ENCODE results near the gene SLC6A3. TPM values are rescaled to one million over a fixed set of nuclear protein-coding genes. Genes with fewer than 3 reads are reported as not detected.

The SLC6A3 gene
- total RNA-seq, 1 experiment from 2014 or later: 0.74 TPM

DNA sequence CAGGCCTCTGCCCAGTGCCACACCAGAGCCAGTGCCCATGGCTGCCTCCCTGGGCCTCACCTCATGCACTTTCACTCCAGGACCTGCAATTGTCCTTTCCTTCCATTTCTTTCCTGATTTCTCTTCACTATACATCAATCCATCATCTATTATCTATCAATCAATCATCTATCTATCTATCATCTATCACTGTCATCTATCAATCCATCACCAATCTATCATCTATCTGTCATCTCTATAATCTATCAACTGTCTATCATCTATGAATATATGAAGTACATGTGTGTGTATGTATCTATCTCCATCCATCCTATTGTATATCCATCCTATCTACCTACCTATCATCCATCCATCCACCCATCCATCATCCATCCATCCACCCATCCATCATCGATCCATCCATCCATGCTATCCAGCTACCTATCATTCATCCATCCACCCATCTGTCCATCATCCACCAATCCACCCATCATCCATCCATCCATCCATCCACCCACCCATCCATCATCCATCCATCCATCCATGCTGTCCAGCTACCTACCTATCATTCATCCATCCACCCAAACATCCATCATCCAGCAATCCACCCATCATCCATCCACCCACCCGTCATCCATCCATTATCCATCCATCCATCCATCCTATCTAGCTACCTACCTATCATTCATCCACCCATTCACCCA lies 26.9 kb downstream of the SLC6A3 start (continued):
- no peak for TF ChIP-seq FOXK1 (CRISPR knock-in tag; IDR thresholded peaks at IDR 0.05)
- no peak for TF ChIP-seq ZBTB21 (CRISPR knock-in tag; IDR thresholded peaks at IDR 0.05; ENCODE audit: borderline replicate concordance)
- TF ChIP-seq RORB (CRISPR knock-in tag; IDR thresholded peaks at IDR 0.05): no peak
- TF ChIP-seq TCF7 (CRISPR knock-in tag; IDR thresholded peaks at IDR 0.05; ENCODE audit: low read depth): no peak

DNA sequence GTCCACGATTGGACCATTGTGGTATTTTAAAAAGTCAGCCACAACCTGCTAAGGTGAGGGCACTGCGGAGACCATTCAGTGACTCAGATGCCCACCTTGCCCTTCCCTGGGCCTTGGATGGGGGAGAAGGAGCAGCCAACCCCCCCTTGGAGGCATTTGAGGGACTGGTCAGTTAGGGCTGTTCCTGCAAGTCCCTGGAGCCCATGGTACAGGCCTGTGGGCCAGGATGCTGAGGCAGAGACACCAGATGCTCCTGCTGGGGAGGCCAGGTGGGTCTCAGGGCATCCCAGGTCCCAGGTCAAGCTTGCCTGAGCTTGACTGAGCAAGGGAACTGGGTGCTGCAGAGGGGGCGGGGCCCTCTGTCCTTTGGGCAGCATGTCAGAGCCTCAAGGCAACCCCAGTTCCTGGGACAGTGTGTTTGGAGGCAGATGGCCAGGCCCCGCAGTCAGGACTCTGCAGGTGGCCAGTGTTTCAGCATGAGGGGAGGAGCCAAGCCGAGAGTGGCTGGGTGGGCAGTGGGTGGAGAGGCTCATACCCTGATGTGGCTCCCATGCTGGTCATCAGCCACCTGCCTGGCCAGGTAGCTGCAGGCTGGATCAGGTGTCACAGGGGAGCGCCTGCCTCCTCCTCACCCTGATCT lies 27.5 kb downstream of the SLC6A3 start:
- ChIA-PET POLR2A (no interaction called here), CTCF (no interaction called here)
- Mint-ChIP-seq H3K4me3 (no peak overlapping the region), H3K36me3 (no peaks in the 10 kb centered on the region), H3K27ac (no peak overlapping the region), H3K27me3 (ENCODE audit: low read depth) (no peaks in the 10 kb centered on the region; the same call in 1 of the 2 replicates), H3K4me1 (peaks cover 7% of the 10 kb centered on the region), H3K9me3 (peaks cover 25% of the 10 kb centered on the region)
- TF ChIP-seq OVOL2 (CRISPR knock-in tag; IDR thresholded peaks at IDR 0.05; ENCODE audit: borderline replicate concordance) (no peak), NFE2L1 (CRISPR knock-in tag; IDR thresholded peaks at IDR 0.05) (no peak), FOXP1 (CRISPR knock-in tag; IDR thresholded peaks at IDR 0.05; ENCODE audit: borderline replicate concordance) (no peak), HMGA2 (CRISPR knock-in tag; IDR thresholded peaks at IDR 0.05) (no peak), CREM (CRISPR knock-in tag; IDR thresholded peaks at IDR 0.05) (no peak), ZNF317 (CRISPR knock-in tag; IDR thresholded peaks at IDR 0.05; ENCODE audit: borderline replicate concordance, low read depth) (no peak)
- TF ChIP-seq, protein P1, sequence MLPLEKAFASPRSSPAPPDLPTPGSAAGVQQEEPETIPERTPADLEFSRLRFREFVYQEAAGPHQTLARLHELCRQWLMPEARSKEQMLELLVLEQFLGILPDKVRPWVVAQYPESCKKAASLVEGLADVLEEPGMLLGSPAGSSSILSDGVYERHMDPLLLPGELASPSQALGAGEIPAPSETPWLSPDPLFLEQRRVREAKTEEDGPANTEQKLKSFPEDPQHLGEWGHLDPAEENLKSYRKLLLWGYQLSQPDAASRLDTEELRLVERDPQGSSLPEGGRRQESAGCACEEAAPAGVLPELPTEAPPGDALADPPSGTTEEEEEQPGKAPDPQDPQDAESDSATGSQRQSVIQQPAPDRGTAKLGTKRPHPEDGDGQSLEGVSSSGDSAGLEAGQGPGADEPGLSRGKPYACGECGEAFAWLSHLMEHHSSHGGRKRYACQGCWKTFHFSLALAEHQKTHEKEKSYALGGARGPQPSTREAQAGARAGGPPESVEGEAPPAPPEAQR (CRISPR knock-in tag; IDR thresholded peaks at IDR 0.05): no peak
- TF ChIP-seq, protein P2, sequence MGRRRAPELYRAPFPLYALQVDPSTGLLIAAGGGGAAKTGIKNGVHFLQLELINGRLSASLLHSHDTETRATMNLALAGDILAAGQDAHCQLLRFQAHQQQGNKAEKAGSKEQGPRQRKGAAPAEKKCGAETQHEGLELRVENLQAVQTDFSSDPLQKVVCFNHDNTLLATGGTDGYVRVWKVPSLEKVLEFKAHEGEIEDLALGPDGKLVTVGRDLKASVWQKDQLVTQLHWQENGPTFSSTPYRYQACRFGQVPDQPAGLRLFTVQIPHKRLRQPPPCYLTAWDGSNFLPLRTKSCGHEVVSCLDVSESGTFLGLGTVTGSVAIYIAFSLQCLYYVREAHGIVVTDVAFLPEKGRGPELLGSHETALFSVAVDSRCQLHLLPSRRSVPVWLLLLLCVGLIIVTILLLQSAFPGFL (CRISPR knock-in tag; IDR thresholded peaks at IDR 0.05; ENCODE audit: borderline replicate concordance): no peak
- TF ChIP-seq, protein P3, sequence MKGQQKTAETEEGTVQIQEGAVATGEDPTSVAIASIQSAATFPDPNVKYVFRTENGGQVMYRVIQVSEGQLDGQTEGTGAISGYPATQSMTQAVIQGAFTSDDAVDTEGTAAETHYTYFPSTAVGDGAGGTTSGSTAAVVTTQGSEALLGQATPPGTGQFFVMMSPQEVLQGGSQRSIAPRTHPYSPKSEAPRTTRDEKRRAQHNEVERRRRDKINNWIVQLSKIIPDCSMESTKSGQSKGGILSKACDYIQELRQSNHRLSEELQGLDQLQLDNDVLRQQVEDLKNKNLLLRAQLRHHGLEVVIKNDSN (CRISPR knock-in tag; IDR thresholded peaks at IDR 0.05): no peak
- ATAC-seq (no peak), DNase-seq (ENCODE audit: low spot score) (peak; percentile 11)

DNA sequence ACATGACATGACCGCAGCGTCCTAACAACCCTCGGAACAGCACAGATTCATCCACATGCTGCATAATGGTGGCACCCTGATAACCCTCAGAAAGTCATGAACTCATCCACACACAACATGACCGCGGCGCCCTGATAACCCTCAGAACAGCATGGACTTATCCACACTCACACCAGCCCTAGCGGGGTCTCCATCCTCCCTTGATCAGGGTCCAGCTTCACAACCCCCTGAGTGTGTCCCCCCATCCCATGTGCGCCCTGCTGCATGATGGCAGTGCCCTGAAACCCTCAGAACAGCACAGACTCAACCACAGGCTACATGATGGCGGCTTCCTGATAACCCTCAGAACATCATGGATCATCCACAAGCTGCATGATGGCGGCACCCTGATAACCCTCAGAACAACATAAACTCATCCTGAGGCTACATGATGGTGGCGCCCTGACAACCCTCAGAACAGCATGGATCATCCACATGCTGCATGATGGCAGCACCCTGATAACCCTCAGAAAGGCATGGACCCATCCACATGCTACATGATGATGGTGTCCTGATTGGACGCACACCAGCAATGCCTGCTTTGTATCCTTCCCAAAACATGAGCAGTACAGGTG lies 28.3 kb downstream of the SLC6A3 start:
- ChIA-PET POLR2A (no interaction called here), CTCF (no interaction called here)
- ATAC-seq (no peak), DNase-seq (ENCODE audit: low spot score) (peak; percentile 2)
- no peaks in the 10 kb centered on the region; the same call in 1 of the 2 replicates for H3K27me3 Mint-ChIP-seq (ENCODE audit: low read depth)
- no peak overlapping the region for H3K4me3 Mint-ChIP-seq
- peaks cover 10% of the 10 kb centered on the region for H3K4me1 Mint-ChIP-seq
- H3K36me3 Mint-ChIP-seq: no peaks in the 10 kb centered on the region
- H3K27ac Mint-ChIP-seq: no peak overlapping the region
- H3K9me3 Mint-ChIP-seq: peaks cover 24% of the 10 kb centered on the region
- TF ChIP-seq NR2C2 (CRISPR knock-in tag; IDR thresholded peaks at IDR 0.05) (no peak), JUN (CRISPR knock-in tag; IDR thresholded peaks at IDR 0.05) (no peak), RORB (CRISPR knock-in tag; IDR thresholded peaks at IDR 0.05) (no peak), ZNF671 (CRISPR knock-in tag; IDR thresholded peaks at IDR 0.05) (no peak), SMAD3 (CRISPR knock-in tag; IDR thresholded peaks at IDR 0.05; ENCODE audit: borderline replicate concordance) (no peak), ZNF423 (CRISPR knock-in tag; IDR thresholded peaks at IDR 0.05) (no peak), GRHL2 (CRISPR knock-in tag; IDR thresholded peaks at IDR 0.05; ENCODE audit: insufficient replicate concordance, severe bottlenecking) (no peak)
- TF ChIP-seq, protein P4, sequence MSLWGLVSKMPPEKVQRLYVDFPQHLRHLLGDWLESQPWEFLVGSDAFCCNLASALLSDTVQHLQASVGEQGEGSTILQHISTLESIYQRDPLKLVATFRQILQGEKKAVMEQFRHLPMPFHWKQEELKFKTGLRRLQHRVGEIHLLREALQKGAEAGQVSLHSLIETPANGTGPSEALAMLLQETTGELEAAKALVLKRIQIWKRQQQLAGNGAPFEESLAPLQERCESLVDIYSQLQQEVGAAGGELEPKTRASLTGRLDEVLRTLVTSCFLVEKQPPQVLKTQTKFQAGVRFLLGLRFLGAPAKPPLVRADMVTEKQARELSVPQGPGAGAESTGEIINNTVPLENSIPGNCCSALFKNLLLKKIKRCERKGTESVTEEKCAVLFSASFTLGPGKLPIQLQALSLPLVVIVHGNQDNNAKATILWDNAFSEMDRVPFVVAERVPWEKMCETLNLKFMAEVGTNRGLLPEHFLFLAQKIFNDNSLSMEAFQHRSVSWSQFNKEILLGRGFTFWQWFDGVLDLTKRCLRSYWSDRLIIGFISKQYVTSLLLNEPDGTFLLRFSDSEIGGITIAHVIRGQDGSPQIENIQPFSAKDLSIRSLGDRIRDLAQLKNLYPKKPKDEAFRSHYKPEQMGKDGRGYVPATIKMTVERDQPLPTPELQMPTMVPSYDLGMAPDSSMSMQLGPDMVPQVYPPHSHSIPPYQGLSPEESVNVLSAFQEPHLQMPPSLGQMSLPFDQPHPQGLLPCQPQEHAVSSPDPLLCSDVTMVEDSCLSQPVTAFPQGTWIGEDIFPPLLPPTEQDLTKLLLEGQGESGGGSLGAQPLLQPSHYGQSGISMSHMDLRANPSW (CRISPR knock-in tag; conservative IDR thresholded peaks at IDR 0.05; ENCODE audit: low read depth): no peak
- TF ChIP-seq, protein P5, sequence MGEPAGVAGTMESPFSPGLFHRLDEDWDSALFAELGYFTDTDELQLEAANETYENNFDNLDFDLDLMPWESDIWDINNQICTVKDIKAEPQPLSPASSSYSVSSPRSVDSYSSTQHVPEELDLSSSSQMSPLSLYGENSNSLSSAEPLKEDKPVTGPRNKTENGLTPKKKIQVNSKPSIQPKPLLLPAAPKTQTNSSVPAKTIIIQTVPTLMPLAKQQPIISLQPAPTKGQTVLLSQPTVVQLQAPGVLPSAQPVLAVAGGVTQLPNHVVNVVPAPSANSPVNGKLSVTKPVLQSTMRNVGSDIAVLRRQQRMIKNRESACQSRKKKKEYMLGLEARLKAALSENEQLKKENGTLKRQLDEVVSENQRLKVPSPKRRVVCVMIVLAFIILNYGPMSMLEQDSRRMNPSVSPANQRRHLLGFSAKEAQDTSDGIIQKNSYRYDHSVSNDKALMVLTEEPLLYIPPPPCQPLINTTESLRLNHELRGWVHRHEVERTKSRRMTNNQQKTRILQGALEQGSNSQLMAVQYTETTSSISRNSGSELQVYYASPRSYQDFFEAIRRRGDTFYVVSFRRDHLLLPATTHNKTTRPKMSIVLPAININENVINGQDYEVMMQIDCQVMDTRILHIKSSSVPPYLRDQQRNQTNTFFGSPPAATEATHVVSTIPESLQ (CRISPR knock-in tag; IDR thresholded peaks at IDR 0.05): no peak
- TF ChIP-seq, protein P6, sequence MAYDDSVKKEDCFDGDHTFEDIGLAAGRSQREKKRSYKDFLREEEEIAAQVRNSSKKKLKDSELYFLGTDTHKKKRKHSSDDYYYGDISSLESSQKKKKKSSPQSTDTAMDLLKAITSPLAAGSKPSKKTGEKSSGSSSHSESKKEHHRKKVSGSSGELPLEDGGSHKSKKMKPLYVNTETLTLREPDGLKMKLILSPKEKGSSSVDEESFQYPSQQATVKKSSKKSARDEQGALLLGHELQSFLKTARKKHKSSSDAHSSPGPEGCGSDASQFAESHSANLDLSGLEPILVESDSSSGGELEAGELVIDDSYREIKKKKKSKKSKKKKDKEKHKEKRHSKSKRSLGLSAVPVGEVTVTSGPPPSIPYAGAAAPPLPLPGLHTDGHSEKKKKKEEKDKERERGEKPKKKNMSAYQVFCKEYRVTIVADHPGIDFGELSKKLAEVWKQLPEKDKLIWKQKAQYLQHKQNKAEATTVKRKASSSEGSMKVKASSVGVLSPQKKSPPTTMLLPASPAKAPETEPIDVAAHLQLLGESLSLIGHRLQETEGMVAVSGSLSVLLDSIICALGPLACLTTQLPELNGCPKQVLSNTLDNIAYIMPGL (CRISPR knock-in tag; IDR thresholded peaks at IDR 0.05): no peak
